Endodermal cell (in vitro differentiated cells): Measurements from ENCODE around the gene OR7C1. TPM values are rescaled to one million over a fixed set of nuclear protein-coding genes. Genes with fewer than 3 reads are reported as not detected.
"Not testable (repeated sequence)": the region's sequence is repeated elsewhere in the genome, so short reads cannot be mapped to it uniquely, and the experiment has no call there.

Source experiments
- DNase-seq: peaks from one replicate; pipeline ENCODE4 v3.0.0-alpha.2; 2017
- H3K27ac ChIP-seq: 2 replicates; pipeline ENCODE4 v1.5.1; 2013; ENCODE audit warnings: mild to moderate bottlenecking, low read depth, low read length, moderate library complexity
- H3K27me3 ChIP-seq: 2 replicates; pipeline ENCODE4 v1.6.1; 2013; ENCODE audit warnings: mild to moderate bottlenecking, low read length, moderate library complexity; ENCODE audit not compliant: insufficient read depth, control insufficient read depth, poor library complexity, severe bottlenecking
- H3K36me3 ChIP-seq: 2 replicates; pipeline ENCODE4 v1.7.0; 2013; ENCODE audit warnings: mild to moderate bottlenecking, low read length, moderate library complexity; ENCODE audit not compliant: control insufficient read depth, insufficient read depth
- H3K4me1 ChIP-seq: one replicate; pipeline ENCODE4 v1.7.0; 2013; ENCODE audit warnings: low read length; ENCODE audit not compliant: control insufficient read depth, insufficient read depth
- H3K4me3 ChIP-seq: 2 replicates; pipeline ENCODE4 v1.5.1; 2013; ENCODE audit warnings: mild to moderate bottlenecking, low read length, moderate library complexity
- H3K9ac ChIP-seq: 2 replicates; pipeline ENCODE4 v1.6.1; 2013; ENCODE audit warnings: mild to moderate bottlenecking, low read length, moderate library complexity; ENCODE audit not compliant: poor library complexity, severe bottlenecking; ENCODE audit errors: extremely low read depth
- H3K9me3 ChIP-seq: 2 replicates; pipeline ENCODE4 v1.6.1; 2013; ENCODE audit warnings: mild to moderate bottlenecking, low read length, moderate library complexity; ENCODE audit not compliant: control insufficient read depth
- H3K27ac Mint-ChIP-seq: 2 replicates; pipeline ENCODE4 v1.8.0; 2020; ENCODE audit warnings: mixed read lengths
- H3K27me3 Mint-ChIP-seq: 2 replicates; pipeline ENCODE4 v1.8.0; 2021; ENCODE audit warnings: mild to moderate bottlenecking, mixed read lengths; ENCODE audit not compliant: insufficient read depth
- H3K36me3 Mint-ChIP-seq: 2 replicates; pipeline ENCODE4 v1.8.0; 2020; ENCODE audit warnings: low read depth, mixed read lengths
- H3K4me1 Mint-ChIP-seq: 2 replicates; pipeline ENCODE4 v1.8.0; 2020; ENCODE audit warnings: mixed read lengths
- H3K4me3 Mint-ChIP-seq: 2 replicates; pipeline ENCODE4 v1.8.0; 2020; ENCODE audit warnings: mild to moderate bottlenecking, moderate library complexity, mixed read lengths
- H3K9me3 Mint-ChIP-seq: 2 replicates; pipeline ENCODE4 v1.8.0; 2020; ENCODE audit warnings: mild to moderate bottlenecking, mixed read lengths
- CTCF ChIP-seq: fragments of 200-600 bp; sonication (generic); conservative IDR thresholded peaks from 2 replicates; pipeline ENCODE4 v1.5.0; 2021; ENCODE audit warnings: antibody characterized with exemption, mild to moderate bottlenecking
- WGBS, 2 experiments: methylation state at CpG; one replicate each; pipeline versions ENCODE4 v1.1.5 to v1.1.7; 2013; ENCODE audit warnings: missing lambda C conversion rate in 2 of 2, mixed read lengths in 1 of 2; ENCODE audit not compliant: insufficient coverage in 1 of 2, insufficient read length in 1 of 2; 5-methylcytosine and 5-hydroxymethylcytosine counted together
- total RNA-seq, 2 donors: library from RNA; stranded (reverse); fragmentation: NEBNext Ultra II Directional in 1 of 2; extraction: Animal tissue kit (Norgen Biotek cat#: 25700) in 1 of 2; gene quantifications; 2 replicates in 1 of 2; 3 replicates in 1 of 2; pipeline ENCODE4 v1.2.1, GENCODE V29; 2021

Gene OR7C1
- total RNA-seq, 2 donors from 2014 or later: not detected

DNA sequence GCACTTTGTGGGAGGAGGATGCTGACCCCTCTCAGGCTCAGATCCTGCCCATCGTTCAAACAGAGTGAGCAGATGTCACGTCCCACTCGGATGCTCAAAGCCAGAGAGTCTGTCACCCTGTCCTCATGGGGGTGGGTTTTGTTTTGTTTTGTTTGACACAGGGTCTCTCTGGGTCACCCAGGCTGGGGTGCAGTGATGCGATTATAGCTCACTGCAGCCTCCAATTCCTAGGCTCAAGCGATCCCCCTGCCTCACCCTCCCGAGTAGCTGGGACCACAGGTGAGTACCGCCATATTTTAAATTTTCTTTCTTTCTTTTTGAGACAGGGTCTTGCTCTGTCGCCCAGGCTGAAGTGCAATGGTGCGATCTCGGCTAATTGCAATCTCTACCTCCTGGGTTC lies 60.6 kb downstream of the OR7C1 start:
- Histone ChIP-seq H3K36me3 (no peaks in the 10 kb centered on the region), H3K4me3 (no peak overlapping the region), H3K9ac (no peak overlapping the region), H3K9me3 (peaks cover 10% of the 10 kb centered on the region), H3K27me3 (no peaks in the 10 kb centered on the region), H3K27ac (no peak overlapping the region), H3K4me1 (no peaks in the 10 kb centered on the region)
- H3K27me3 Mint-ChIP-seq: peaks cover 20% of the 10 kb centered on the region
- no peak overlapping the region for H3K4me3 Mint-ChIP-seq
- DNase-seq: no peak
- H3K9me3 Mint-ChIP-seq: peaks cover 34% of the 10 kb centered on the region
- H3K27ac Mint-ChIP-seq: no peak overlapping the region
- H3K4me1 Mint-ChIP-seq: no peaks in the 10 kb centered on the region
- WGBS, 2 experiments: 75 to 93% methylated on average over 2 to 9 of the region's 10 CpGs
- H3K36me3 Mint-ChIP-seq: no peaks in the 10 kb centered on the region
- TF ChIP-seq CTCF: no peak

DNA sequence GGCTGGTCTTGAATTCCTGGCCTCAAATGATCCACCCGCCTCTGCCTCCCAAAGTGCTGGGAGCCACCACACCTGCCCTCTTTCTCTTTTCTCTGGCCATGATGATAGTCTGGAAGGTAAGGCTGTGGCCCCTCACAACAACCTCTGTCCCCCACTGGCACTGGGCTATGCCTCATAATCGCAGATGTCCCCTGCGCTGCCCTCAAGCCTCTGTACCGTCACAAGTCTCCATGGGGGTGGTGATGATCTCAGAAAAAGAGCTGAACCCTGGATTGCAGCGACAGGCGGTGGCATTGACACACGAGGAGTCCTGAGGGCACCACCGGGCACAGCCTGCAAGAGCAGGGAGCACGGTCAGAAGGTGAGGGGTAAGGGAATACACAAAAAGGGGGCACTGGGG lies 61.3 kb downstream of the OR7C1 start:
- not testable (repeated sequence) for H3K36me3 ChIP-seq, H3K9ac ChIP-seq, H3K4me3 Mint-ChIP-seq, H3K9me3 ChIP-seq, H3K27me3 ChIP-seq, H3K27ac Mint-ChIP-seq, H3K27ac ChIP-seq, H3K36me3 Mint-ChIP-seq, DNase-seq, H3K4me1 ChIP-seq, H3K4me3 ChIP-seq, H3K4me1 Mint-ChIP-seq
- Mint-ChIP-seq H3K27me3 (peaks cover 20% of the 10 kb centered on the region), H3K9me3 (peaks cover 31% of the 10 kb centered on the region)
- WGBS, 2 experiments: 89% methylated on average over 4 of the region's 9 CpGs; no CpG with 5 or more reads in 1 of the 2 experiments

GRCh38 chr19:14772995-14773394 lies 62.0 kb downstream of the OR7C1 start:
- no peak overlapping the region for H3K4me3 ChIP-seq
- Mint-ChIP-seq H3K27ac (no peak overlapping the region), H3K9me3 (peaks cover 35% of the 10 kb centered on the region), H3K4me3 (no peak overlapping the region), H3K27me3 (peaks cover 20% of the 10 kb centered on the region), H3K4me1 (no peaks in the 10 kb centered on the region), H3K36me3 (no peaks in the 10 kb centered on the region)
- 73% methylated on average over 3 of the region's 7 CpGs; no CpG with 5 or more reads in 1 of the 2 experiments for WGBS, 2 experiments
- H3K27me3 ChIP-seq: no peaks in the 10 kb centered on the region
- peaks cover 10% of the 10 kb centered on the region for H3K9me3 ChIP-seq
- DNase-seq: no peak
- no peak for TF ChIP-seq CTCF
- H3K4me1 ChIP-seq: no peaks in the 10 kb centered on the region
- H3K9ac ChIP-seq: no peak overlapping the region
- no peaks in the 10 kb centered on the region for H3K36me3 ChIP-seq
- H3K27ac ChIP-seq: no peak overlapping the region

GRCh38 chr19:14772467-14772866 lies 62.5 kb downstream of the OR7C1 start:
- Histone ChIP-seq H3K4me1 (no peaks in the 10 kb centered on the region), H3K27ac (no peak overlapping the region), H3K4me3 (no peak overlapping the region), H3K9ac (no peak overlapping the region), H3K27me3 (no peaks in the 10 kb centered on the region), H3K9me3 (peaks cover 14% of the 10 kb centered on the region), H3K36me3 (no peaks in the 10 kb centered on the region)
- Mint-ChIP-seq H3K27ac (no peak overlapping the region), H3K4me1 (no peaks in the 10 kb centered on the region), H3K4me3 (no peak overlapping the region), H3K9me3 (peaks cover 32% of the 10 kb centered on the region), H3K36me3 (no peaks in the 10 kb centered on the region), H3K27me3 (peaks cover 17% of the 10 kb centered on the region)
- 62 to 77% methylated on average over 3 to 8 of the region's 8 CpGs for WGBS, 2 experiments
- TF ChIP-seq CTCF: no peak
- no peak for DNase-seq
